Endometrial microvascular endothelial cells (primary cell): Measurements from ENCODE around the gene NCMAP. TPM values are rescaled to one million over a fixed set of nuclear protein-coding genes. Genes with fewer than 3 reads are reported as not detected.
"Not testable (repeated sequence)": the region's sequence is repeated elsewhere in the genome, so short reads cannot be mapped to it uniquely, and the experiment has no call there.

Experiments used
- in situ Hi-C: cut with HindIII; loops from 2 replicates; pipeline ENCODE4 v1.10.0; 2017; ENCODE audit warnings: low sequenced_read_pairs, low pct_unique_long_range_greater_than_20kb; ENCODE audit errors: inconsistent ontology term
- total RNA-seq: library from RNA; depleted of rRNA; stranded (reverse); fragments of >200 nt; gene quantifications from one replicate; pipeline ENCODE4 v1.2.3, GENCODE V29; 2015; ENCODE audit errors: inconsistent ontology term

The NCMAP gene, protein sequence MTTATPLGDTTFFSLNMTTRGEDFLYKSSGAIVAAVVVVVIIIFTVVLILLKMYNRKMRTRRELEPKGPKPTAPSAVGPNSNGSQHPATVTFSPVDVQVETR
- not detected for total RNA-seq

DNA sequence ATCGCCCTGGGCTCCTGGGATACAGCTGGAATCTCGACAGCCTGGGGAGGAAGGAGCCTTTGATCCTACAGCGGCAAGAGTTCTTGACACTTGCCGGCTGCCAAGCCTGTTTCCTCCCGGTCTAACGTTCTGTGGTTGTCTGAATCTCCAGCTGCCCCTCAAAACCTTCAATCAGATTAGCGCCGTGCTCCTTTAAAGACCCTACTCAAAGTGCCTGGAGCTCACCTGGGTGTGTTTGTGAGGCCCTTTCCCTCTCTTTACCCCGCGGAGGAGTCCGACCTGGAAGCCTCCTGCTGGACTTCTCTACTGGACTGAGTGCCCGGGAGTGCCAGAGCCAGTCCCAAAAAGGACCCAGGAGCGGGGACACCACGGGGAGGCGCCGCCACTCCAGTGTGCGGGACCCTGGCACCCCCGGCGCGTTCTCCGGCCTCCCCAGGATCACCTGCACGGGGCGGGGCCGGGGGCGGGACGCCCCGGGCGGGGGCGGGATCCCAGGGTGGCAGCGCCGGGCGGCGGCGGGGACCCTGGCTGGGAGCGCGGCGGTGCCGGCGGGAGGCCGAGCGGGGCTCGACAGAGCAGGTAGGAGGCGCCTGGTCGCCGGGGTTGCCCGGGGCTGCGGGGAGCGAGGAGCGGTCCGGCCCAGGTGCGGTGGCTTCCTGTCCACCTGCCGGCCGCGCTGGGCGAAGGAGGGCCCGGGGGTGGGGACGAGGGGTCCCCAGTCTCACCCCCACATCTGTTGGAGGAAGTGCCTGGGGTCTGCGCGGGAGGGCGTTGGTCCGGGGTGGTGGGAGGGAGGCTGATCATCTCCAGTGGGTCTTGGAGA is at the start of gene NCMAP:
Gene NCMAP, plus strand, starts transcription at position 497 of the 823 bp plus-strand sequence. CDS start 39,344 bp downstream, outside the sequence.
- in situ Hi-C loops = no loop called here

DNA sequence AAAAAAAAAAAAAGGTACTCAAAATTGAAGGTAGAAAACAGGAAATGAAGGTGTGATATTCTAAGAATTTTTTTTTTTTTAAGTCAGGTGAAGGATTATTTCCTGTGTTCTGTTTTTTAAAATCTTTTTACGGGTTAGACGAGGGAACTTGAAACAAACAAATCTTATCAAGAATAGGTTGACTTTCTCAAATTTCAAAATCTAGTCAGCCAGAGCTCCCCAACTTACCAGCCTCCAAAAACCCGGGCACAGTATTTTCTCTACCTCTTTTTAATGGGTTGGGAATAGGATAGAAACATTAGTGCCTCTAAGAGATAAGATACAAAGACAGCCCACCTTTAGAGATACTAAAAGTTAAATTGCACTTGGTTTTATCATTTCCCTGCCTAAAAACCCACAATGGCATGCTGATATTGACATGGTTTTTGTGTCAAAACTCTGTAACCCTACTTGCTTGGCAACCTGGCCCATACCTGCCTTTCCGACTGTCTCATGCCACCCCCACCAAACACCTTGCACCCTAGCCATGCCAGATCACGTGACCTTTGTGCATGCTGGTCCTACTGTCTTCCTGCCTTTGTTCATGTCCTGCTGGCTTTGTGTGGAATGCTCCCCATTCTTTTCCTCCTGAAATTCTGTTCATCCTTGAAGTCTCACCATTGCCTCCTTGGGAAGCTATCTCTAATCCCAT is 49.1 kb upstream of the NCMAP start:
- in situ Hi-C loops = no loop called here

DNA sequence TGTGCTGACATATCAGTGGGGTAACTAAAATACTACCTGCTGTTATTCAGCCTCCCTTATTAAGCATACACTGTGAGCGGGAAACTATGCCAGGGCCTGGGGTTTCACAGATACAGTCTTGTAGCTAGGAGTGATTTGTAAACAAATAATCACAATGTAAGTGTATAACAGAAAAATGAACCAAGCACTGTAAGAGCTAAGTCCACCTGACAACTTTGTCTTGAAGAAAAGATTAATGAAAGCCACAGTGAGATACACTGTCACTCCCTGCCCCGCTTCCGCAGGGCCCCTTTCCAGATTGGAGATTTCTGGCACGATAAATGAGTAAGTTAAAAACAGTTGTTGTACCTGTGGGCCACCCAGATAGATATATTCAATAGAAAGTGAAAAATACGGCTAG is 48.5 kb upstream of the NCMAP start:
- in situ Hi-C loops = no loop called here

DNA sequence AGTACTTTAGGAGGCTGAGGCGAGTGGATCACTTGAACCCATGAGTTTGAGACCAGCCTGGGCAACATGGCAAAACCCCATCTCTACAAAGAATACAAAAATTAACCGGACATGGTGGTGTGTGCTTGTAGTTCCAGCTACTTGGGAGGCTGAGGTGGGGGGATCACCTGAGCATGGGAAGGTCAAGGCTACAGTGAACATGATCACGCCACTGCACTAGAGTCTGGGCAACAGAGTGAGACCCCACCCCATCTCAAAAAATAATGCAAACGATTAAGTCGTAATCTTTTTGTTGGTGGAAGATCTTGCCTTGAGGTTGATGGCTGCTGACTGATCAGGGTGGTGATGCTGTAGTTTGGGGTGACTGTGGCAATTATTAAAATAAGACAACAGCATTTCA is 47.0 kb upstream of the NCMAP start:
- in situ Hi-C loops = no loop called here

DNA sequence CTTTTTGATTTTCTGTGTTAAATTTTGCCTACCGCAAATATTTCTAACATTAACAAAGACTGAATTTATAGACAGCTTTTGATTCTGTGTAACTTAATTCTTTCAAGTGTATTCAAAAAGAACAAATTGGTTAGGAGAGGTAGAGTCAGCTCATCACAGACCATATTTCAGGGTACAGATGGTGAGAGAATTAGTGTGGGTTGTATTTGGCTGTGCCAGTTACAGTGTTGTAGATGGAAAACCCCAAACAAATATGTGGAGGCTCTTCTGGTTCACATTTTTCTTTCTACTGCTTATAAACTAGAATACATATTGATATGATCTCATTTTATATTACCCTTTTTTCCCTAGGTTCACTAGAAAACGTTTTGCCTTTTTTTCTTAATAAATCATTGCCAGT is 42.2 kb upstream of the NCMAP start:
- in situ Hi-C loops = no loop called here

DNA sequence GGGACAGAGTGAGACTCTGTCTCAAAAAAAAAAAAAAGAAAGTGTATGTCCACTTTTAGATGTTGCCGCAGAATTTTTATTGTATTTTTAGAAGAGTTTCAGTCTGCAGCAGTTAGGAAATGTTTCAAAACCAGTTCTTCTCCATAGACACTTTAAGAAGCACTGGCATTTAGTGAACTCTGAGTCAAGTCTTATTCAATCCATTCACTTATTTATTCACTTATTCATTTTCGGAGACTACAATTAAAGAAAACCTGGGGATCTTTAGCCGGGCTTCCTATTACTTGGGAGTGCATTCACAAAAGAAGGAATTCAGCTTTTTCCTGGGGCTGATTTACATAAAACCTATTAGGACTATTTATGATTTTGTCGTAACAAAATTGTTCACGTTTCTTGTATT is 40.9 kb upstream of the NCMAP start:
- in situ Hi-C loops = no loop called here

DNA sequence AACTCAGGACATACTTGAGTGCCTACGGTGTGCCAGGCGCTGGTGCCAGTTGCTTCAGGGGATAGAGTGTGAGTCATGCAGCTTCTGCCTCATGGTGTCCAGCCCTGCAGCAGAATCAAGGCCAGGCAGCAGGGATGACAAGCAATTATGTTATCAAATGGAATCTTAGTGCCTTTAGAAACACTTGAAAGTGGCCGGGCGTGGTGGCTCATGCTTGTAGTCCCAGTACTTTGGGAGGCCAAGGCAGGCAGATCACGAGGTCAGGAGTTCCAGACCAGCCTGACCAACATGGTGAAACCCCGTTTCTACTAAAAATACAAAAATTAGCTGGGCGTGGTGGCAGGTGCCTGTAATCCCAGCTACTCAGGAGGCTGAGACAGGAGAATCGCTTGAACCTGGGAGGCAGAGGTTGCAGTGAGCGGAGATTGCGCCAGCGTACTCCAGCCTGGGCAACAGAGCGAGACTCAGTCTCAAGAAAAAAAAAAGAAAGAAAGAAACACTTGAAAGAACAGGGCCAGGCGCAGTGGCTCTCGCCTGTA is 40.1 kb upstream of the NCMAP start:
- in situ Hi-C loops = not testable (repeated sequence)

DNA sequence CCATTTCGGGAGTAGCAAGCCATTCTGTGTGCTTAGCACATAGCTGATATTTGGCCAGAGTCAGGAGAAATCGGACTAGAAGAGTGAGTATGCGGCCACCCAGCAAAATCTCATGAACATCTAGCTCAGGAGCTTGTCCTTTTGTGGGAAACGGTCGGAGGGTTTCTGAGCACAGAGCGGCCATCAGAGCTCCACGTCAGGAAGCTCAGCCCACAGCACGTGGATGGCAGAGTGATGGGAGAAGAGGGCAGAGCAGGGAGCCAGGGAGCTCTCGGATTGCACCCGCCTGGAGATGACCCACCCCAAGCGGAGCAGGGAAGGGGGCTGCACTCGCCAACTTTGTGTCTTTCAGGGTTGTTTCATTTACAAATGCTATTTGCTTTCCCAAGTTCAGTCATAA is 39.4 kb upstream of the NCMAP start:
- in situ Hi-C loops = no loop called here

DNA sequence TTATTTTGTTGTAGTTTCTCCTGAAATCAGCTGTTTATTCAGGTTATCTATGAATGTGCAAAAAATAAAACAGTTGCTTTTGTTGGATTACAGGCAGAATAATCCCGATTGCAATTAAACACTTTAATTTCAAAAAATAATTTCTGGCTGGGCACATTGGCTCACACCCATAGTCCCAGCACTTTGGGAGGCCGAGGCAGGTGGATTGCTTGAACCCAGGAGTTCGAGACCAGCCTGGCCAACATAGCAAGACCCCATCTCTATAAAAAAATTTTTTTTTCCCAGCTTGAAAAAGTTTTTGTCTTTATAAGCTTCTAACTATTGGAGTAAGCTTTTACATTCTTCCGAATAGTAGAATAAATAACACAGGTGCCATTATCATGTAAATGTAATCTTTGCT is 38.0 kb upstream of the NCMAP start:
- in situ Hi-C loops = no loop called here

DNA sequence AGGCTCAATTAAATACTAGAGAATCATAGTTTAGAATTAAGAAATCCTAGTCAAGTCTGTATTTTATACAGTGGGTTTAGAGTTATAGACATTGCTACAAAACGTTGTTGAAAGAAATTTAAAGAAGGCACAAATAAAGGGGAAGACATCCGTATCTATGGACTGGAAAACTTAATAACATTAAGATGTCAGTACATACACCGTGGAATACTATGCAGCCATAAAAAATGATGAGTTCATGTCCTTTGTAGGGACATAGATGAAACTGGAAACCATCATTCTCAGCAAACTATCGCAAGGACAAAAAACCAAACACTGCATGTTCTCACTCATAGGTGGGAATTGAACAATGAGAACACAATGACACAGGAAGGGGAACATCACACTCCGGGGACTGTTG is 35.6 kb upstream of the NCMAP start:
- in situ Hi-C loops = not testable (repeated sequence)

DNA sequence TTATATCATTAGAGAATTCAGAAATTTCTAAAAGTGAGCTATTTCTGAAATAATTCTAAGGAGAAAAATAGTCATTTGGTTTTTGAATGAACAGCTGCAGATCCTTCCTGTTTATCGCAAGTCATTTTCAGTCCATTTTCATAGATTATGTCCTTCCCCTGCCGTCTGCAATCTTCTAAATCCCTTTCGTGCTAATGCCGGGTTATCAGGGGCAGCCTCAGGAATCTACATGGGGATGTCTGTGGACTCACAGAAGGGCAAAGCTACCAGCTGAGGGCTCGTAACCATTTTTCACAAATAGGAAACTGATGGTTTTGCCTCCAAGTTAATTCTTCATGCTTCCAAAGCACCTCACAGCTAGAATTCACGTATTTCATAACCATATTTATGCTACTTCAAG is 30.3 kb upstream of the NCMAP start:
- in situ Hi-C loops = no loop called here

DNA sequence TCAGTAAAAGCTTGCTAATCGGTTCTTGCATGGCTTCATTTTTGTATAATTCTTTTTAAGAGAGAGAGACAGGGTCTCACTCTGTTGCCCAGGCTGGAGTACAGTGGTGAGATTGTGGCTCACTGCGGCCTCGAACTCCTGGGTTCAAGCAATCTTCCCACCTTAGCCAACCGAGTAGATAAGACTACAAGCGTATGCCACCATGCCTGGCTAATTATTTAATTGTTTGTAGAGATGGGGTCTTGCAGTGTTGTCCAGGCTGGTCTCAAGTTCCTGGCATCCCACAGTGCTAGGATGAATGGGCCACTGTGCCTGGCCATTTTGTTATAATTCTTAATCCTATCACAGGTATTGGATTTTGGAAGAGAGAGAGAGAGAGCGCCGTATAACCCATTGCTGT is 29.8 kb upstream of the NCMAP start:
- in situ Hi-C loops = no loop called here

DNA sequence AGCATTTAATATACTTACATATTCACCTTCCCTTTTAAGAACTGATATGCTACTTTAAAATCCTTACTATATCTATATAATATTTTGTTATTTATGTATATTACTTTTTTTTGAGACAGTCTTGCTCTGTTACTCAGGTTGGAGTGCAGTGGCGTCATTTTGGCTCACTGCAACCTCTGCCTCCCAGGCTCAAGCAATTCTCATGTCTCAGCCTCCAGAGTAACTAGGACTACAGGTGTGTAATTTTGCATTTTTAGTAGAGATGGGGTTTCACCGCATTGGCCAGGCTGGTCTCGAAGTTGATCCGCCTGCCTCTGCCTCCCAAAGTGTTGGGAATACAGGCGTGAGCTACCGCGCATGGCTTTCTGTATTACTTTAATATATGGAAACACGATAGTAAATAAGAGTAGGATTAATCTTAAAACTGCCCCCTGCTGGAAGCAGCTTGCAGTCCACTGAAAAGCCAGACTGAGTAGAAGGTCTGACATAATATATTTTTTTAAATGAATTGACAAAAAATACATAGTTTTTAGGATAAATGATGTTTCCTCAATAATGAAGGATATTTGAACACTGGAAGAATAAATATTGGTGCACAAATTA is 28.8 kb upstream of the NCMAP start:
- in situ Hi-C loops = no loop called here

DNA sequence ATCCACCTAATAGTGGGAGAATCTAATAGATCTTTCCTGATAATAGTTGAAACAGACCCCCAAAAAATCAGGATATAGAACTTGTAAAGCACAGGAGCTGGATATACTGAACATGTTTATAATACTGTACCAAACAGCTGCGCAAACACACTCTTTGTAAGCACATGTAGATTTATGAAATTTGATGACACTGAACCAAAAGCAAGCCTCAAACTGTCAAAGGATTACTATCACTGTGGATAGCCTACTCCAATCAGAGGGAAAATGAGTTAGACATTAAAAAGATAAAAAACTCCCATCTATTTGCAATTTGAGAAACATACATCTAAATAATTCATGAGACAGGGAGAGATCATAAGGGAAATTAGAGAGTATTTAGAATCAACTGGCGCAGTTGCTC is 27.1 kb upstream of the NCMAP start:
- in situ Hi-C loops = no loop called here

DNA sequence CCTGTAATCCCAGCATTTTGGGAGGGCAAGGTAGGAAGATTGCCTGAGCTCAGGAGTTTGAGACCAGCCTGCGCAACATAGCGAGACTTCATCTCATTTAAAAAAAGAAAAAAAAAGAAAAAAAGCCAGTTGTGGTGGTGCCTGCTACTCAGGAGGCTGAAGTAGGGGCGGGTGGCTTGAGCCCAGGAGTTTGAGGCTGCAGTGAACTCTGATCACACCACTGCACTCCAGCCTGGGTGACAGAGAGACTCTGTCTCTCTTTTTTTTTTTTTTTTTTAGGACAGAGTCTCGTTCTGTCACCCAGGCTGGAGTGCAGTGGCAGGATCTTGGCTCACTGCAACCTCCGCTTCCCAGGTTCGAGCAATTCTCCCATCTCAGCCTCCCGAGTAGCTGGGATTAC is 26.6 kb upstream of the NCMAP start:
- in situ Hi-C loops = not testable (repeated sequence)

DNA sequence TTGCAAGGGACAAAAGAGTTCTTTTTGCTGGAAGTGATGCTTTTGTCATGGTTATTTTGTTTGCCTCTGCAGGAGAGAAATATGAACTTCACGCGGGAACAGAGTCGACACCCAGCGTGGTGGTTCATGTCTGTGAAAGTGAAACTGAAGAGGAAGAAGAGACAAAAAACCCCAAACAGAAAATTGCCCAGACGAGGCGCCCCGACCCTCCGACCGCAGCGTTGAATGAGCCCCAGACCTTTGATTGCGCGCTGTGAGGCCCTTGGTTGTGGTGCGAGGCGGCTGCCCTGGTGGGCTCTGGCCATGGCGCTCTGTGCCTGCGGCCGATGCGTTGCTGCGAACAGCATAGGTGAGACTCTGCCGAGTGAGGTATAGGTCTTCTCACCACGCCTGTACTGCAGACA is 20.9 kb upstream of the NCMAP start:
- in situ Hi-C loops = no loop called here

DNA sequence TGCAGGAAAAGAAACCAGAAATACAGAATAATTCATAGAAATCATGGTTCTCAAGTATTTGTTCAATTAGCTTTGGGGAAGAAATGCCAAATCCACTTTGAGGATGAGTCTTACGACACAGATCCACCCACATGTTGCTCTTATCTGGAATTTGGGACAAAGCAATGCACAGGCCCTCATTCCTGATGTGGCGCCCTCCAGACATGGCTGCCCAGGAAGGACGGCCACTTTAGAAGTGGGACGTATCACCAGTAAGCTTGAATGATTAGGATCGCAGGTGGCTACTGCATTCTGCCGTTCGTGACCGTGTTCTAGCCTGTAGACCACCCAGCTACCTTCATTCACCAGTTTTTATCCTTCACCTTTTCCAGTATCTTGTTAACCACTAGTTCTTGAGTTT is 20.1 kb upstream of the NCMAP start:
- in situ Hi-C loops = no loop called here

DNA sequence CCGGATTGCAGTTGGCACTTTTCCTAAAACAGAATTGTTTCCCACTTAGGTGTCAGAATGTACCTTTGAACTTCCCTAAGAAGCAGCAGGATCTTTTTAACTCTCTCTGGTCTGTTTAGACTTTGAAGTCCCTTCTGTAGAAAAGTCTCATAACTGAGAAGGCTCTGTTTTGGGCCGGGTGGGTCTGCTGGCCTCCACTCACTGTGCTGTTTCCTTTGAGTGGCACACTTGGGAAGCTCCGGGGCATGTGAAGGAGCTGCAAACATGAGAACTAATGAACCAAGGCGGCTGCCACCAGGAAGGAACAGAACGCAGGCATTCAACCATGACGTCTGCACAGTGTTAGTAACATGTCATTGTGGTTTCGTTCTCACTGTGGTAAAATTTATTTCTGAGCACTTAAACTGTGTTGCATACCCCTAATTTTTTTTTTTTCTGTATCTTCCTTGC is 19.5 kb upstream of the NCMAP start:
- in situ Hi-C loops = no loop called here

DNA sequence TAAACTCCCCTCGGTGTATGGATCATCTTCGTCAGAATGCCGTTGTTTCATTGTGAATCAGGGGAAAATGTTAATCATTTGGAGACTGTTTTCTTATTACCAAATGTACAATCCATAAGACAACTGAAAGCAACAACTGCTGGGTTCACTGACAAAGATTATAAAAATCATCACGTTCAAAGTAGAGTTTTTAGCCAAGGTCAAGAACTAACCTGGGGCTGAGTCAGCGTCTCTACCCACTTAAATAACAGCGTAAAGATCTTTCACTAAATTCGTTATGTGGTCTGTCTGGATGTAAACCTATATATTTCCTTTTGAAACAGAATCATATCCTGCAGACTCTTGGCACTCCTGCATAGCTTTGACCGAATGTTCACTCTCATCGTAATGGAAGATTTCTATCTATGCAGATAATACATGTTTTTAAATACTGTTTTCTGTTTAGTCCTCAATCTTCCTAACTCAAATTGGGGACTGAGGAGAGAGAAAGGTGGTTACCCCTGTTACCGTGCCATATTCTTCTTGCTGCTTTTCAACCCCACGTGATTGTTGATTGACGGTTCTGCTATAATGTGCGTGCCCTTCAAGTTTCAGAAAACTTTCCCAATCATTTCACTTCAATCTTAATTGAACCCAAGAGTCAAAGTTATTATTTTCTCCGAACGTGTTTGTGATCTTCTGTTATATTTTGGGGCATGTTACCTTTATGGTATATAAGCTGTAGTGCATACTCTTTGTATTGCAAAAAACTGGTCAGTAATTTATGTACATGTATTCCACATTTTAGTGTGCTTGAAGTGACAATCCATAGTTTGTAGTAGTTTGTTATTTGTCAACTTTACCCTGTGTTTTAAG is 15.6 kb upstream of the NCMAP start:
- in situ Hi-C loops = no loop called here
